NB4 (cell line): ENCODE measurements around the gene CPLX1.

Experiments used
- CTCF ChIP-seq: IDR thresholded peaks from one replicate; pipeline ENCODE4 v1.5.1; 2012; ENCODE audit warnings: low read depth, low read length
- MAX ChIP-seq: IDR thresholded peaks from 2 replicates; pipeline ENCODE4 v1.6.1; 2011; ENCODE audit warnings: low read depth, low read length
- MYC ChIP-seq: IDR thresholded peaks from 2 replicates; pipeline ENCODE4 v1.6.1; 2011; ENCODE audit warnings: low read depth, low read length
- POLR2A ChIP-seq: IDR thresholded peaks from 2 replicates; pipeline ENCODE4 v1.6.1; 2011; ENCODE audit warnings: mild to moderate bottlenecking; ENCODE audit not compliant: insufficient read length; ENCODE audit errors: extremely low read depth

- TF ChIP-seq CTCF = no peak
- no peak for TF ChIP-seq POLR2A
- TF ChIP-seq MAX = no peak
- no peak for TF ChIP-seq MYC
These were observed 46.4 kb downstream of the CPLX1 start for GRCh38 chr4:779555-779954.
